HG03575 (cell line): ENCODE results near the gene TMC5.
"Not testable (repeated sequence)": the region's sequence is repeated elsewhere in the genome, so short reads cannot be mapped to it uniquely, and the experiment has no call there.

ENCODE experiments used
- ATAC-seq: cut with Tn5 transposase; IDR thresholded peaks from one replicate; pipeline ENCODE4 v1.9.1; 2021; ENCODE audit not compliant: unreplicated experiment, insufficient number of reproducible peaks, low FRiP score; ENCODE audit errors: extremely low read depth

TMC5 gene, protein sequence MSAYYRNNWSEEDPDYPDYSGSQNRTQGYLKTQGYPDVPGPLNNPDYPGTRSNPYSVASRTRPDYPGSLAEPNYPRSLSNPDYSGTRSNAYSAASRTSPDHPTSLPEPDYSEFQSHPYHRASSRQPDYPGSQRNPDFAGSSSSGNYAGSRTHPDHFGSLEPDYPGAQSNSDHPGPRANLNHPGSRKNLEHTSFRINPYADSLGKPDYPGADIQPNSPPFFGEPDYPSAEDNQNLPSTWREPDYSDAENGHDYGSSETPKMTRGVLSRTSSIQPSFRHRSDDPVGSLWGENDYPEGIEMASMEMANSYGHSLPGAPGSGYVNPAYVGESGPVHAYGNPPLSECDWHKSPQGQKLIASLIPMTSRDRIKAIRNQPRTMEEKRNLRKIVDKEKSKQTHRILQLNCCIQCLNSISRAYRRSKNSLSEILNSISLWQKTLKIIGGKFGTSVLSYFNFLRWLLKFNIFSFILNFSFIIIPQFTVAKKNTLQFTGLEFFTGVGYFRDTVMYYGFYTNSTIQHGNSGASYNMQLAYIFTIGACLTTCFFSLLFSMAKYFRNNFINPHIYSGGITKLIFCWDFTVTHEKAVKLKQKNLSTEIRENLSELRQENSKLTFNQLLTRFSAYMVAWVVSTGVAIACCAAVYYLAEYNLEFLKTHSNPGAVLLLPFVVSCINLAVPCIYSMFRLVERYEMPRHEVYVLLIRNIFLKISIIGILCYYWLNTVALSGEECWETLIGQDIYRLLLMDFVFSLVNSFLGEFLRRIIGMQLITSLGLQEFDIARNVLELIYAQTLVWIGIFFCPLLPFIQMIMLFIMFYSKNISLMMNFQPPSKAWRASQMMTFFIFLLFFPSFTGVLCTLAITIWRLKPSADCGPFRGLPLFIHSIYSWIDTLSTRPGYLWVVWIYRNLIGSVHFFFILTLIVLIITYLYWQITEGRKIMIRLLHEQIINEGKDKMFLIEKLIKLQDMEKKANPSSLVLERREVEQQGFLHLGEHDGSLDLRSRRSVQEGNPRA

DNA sequence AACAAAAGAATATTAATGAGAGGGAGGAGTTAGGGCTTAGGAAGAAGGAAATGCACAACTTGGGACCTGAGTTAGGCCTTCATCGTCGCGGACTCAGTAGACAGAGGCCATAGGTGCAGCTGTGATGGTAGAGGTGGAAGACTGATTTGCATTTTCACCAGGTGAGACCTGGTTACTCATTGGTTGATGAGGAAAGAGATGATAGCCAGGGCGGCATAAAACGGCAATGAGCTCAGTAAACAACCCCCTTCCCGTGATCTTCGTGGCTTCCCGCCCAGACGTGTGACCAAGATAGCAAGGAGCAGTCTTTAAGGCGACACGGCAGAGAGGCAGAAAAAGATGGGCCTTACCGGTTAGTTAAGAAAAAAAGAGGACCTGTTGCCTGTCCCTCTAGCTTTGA is at the start of gene TMC5:
Gene TMC5, plus strand, starts transcription at position 244 of the 400 bp plus-strand sequence. CDS start 22,156 bp downstream, outside the sequence.
- ATAC-seq: no peak

DNA sequence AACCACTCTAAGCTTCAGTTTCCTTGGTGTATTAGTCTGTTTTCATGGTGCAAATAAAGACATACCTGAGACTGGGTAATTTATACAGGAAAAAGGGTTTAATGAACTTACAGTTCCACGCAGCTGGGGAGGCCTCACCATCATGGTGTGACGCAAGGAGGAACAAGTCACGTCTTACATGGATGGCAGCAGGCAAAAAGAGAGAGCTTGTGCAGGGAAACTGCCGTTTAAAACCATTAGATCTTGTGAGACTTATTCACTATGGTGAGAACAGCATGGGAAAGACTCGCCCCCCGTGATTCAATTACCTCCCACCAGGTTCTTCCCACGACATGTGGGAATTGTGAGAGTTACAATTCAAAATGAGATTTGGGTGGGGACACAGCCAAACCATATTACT is 45.1 kb upstream of the TMC5 start:
- not testable (repeated sequence) for ATAC-seq

DNA sequence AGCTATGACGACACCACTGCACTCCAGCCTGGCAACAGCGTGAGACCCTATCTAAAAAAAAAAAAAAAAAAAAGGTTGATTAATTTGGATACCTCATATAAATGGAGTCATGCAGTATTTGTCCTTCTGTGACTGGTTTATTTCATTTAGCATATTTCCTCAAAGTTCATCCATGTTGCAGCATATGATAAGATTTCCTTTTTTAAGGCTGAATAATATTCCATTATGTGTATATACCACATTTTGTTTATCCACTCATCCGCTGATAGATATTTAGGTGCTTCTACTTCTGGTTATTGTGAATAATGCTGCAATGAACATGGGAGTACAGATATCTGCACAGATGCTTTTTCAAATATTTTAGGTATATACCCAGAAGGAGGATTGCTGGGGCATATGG is 43.3 kb upstream of the TMC5 start:
- no peak for ATAC-seq

DNA sequence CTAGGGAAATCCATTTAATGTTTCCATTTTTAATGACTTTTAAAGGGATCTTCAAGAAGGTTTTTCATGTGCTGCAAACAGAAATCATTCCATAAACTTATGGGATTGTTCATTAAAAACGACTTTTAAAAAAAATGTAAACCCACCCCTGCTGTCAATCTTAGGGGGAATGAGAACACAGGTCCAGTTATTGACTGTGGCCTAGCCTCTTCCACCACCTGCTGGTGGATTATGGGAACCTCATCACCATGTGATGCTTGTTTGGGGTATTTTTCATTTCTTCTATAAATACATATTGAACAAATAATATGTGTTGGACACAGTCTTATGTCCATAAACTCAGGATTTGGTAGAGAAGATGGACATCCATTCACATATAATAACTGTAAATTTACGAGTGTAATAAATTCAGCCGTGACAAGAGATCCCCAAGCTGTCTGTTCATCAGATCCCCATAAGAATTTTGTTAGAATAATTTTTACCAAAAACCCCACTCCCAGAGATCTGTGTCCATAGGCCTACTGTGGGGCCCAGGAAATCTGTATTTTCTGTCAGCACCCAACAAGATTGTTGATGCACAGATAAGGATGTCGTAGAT is 42.0 kb upstream of the TMC5 start:
- no peak for ATAC-seq

DNA sequence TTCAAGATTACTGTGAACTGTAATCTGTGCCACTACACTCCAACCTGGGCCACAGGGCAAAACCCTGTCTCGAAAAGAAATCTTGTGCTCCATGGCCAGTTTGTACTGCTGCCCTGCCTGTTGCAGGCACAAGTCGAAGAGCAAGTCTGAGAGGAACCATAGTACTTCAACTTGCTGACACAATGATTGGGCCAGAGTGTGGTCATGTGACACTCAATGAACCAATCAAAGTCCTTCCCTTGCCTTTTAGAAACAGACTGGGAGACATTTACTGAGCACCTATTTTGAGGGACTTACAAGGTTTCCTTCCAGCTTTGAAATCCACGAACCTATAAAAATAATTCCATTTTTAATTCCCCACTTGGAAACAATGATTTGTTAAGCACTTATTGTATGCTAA is 39.8 kb upstream of the TMC5 start:
- no peak for ATAC-seq

DNA sequence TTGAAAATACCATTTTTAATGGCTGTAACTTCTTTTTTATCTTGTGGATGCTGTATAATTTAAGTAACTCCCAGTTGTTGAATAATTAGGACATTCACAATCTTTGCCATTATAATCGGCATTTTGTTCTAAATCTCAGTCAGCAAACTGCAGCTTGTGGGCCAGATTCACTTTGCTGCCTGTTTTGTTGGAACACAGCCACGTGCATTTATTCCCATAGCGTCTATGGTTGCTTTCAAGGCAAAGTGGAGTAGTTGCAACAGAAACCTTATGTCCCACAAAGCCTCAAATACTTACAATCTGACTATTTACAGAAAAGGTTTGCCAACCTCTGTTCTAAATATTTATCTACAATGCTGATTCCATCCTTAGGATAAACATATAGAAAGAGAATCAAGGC is 39.2 kb upstream of the TMC5 start:
- no peak for ATAC-seq

DNA sequence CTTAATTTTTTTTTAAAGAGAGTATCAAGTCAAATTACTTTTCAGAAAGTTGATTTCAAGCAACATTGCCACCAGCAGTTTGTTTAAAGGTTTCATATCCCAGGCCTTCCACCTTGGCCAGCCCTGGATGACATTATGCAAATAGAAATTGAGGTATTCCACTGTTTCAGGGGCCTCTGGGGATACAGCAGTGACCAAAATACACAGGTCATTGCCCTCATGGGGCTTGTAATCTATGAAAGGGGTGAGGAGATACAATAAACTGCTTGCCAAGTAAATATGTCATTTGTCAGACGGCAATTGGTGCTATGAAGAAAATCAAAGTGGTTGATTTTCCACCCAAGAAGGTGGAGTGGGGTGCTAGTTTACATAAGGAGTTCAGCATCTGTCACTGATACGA is 37.8 kb upstream of the TMC5 start:
- no peak for ATAC-seq

DNA sequence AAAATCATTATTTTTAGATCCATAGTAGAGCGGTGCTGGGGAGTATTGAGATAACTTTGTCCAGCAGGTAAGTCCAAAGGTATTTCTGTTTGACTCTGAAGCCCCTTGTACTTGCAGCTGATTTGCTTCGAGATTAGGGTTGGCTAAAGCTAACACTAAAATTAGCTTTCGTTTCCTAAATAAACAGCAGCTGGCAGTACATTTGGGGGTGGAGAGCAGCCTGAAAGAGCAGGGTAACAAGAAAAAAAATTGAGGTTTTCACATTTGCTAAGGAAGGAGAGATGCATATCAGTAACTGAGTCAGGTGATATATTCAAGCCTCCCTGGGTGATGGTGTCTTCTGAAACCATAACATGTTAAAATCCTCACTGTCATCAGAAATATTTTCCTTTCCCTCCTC is 37.4 kb upstream of the TMC5 start:
- no peak for ATAC-seq

DNA sequence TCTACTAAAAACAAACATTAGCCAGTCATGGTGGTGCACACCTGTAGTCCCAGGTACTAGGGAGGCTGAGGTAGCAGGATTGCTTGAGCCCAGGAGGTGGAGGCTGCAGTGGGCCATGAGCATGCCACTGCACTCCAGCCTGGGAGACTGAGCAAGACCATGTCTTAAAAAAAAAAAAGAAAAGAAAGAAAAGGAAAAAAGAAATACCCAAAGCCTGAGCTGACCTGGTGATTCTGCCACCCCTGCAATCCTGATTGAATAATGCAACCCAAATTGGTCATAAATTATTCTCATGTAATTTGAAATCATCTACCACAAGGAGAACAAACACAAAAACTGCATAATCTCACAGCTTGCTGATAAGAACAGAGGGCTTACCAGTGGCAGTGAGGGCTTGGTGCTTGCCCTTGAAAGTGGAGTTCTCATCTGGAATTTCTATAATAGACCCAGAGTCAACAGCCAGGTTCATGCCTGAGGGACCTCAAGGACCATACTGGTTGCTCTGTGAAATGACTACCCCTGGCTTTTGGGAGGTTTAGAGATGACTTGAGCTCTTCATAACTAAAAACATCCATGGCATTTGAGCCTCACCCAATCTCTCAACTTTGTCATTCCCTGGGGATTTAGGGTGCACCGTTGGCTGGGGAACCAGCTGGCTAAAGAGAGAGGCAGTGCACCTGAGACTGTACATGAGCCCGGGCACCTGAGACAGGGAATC is 35.4 kb upstream of the TMC5 start:
- ATAC-seq: no peak

DNA sequence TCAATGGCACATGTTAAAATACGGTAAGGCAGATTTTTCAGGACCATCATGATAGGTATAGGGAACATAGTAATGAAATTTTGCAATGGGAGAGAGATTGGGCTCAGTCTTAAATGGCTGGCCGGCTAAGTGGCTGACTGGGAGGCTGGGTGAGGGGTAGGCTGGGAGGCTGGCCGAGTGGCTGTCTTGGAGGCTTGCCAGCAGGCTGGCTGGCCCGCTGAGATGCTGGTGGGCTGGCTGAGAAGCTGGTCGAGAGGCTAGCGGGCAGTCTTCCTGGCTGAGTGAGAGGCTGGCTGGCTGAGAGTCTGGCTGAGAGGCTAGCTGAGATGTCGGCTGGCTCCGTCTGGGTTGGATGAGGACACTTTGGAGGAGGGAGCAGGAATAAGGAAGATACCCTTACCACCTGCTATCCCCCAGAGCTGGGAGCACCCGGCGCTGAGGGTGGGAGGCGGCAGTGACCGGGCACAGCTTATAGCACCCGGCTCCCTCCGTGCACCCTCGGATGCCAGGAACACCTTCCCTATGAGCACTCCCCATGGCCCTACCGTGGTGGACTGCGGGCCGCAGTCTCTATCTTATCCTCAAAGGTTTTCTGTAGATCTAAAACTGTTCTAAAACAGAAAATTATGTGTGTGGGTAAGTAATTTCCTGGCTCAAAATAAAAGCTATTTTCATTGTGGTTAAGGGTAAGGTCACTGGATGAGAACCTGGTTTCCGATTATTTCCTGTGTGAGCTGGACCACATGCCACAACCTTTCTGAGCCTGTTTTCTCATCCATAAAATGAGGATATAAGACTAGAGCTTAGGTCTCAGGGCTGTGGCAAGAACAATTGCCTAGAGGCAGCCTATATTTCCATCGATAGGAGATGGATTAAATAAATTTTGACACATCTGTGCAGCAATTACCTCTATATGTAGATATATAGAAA is 34.5 kb upstream of the TMC5 start:
- ATAC-seq: no peak

DNA sequence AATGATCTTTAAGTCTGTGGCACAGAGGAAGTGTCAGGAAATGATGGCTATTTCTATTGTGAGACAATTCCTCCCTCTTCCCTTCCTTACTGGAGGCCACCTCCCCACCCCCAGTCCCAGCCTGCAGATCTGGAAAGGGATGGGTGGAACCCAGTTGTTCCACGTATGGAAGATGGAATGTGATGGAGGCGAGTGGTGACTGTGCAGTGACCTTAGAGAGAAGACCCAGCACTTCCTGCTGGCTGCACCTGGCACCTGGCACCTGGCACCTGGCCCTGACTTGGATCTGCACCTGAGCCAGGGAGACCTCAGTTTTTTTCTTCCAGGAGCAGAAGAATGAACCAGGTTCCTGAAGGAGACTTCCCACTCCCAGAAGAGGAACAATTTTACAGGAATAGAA is 33.0 kb upstream of the TMC5 start:
- ATAC-seq: no peak

DNA sequence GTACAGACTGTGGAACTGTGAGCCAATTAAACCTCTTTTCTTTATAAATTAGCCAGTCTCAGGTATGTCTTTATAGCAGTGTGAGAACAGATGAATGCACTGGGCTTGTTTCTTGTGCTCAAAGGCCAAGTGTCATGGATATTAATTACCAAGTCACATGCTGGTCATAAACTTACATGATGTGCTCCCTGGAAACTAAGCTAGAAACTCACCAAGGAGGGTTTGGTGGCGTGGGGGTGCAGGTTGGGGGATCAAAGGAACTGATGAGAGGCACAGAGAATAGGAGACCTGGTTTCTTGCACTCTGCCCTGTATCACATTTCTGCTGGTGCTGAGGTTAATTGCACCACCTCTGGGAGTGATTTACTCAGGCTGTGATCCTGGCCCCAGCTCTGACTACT is 31.2 kb upstream of the TMC5 start:
- ATAC-seq: no peak

DNA sequence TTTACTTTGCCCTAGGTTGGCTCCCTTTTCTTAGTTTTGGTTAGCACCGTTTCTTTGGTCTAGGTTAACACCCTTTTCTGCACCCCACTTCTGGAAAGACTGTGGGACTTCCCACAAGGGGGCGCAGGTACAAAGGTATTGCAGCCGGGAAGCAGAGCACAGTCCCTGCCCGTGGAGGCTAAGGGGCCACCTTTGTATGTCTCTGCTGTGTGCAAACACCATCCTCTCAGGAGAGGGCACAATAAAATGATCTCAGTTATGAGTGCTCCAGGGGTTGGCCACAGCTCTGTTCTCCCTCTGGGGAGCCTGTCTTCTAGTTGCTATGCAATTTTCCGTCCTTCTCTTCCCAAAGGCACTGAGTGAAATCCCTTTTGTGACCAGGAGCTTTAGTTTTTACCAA is 28.4 kb upstream of the TMC5 start:
- ATAC-seq: no peak

DNA sequence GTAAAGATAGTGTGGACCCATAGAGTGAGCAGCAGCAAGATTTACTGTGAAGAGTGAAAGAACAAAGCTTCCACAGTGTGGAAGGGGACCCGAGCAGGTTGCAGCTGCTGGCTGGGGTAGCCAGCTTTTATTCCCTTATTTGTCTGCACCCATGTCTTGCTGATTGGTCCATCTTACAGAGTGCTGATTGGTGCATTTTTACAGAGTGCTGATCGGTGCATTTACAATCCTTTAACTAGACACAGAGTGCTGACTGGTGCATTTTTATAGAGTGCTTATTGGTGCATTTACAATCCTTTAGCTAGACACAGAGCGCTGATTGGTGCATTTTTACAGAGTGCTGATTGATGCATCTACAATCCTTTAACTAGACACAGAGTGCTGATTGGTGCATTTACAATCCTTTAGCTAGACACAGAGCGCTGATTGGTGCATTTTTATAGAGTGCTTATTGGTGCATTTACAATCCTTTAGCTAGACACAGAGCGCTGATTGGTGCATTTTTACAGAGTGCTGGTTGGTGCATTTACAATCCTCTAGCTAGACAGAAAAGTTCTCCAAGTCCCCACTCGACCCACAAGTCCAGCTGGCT is 26.4 kb upstream of the TMC5 start:
- ATAC-seq: not testable (repeated sequence)

DNA sequence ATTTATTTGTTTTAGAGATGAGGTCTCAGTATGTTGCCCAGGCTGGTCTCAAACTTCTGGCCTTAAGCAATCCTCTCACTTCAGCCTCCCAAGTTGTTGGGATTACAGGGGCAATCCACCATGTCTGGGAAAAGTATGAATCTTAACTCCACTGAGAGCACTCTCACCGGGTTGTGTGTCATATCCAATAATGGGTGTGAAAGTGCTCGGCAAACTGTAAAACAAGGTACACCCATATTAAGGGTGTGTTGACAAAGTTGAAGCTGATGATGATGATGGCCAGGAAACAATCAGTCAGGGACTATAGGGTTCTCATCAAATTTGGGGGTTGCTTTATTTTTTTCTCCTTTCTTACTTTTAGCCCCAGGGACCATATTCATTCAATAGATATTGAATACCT is 25.3 kb upstream of the TMC5 start:
- ATAC-seq: no peak

DNA sequence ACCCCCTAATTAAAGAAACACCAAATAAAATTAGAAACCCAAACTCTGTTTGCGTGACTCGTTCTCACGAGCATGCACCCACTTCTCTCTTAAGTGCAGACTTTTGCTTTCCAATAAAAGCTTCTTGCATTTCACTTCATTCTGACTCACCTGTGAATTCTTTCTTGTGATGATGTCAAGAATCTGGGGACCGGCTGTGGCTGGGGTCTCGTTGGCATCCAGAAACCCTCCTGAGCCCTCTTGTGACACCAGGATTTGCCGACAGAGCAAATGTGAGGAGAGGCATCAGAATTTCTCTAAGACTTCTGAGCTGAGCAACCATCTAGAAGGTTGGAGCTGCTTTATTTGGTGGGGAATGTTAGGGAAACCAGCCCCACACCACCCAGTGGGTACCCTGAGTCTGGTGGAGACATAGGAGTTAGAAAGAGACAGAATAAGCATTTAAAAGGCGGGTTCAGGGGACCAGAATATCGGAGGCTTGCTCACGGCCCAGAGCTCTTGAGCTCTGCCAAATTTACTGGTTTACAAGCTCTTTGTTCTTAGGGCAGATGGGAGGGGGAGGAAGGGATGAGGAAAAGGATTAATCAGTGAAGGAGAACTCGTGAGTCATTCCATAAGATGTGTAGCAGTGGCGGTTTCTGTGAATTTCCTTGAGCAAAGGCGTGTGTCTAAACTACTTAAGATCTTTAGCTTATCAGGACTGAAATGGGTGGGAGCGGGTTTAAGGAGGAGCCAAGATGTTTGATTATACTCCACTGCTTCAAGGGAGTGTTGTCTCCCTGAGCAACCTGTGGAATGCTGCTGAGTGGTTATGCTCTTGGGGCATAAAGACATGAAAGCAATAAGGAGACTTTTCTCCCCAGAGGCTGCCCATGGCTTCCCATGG is 24.2 kb upstream of the TMC5 start:
- no peak for ATAC-seq
